Stimulated activated CD8-positive, alpha-beta memory T cell treated with anti-CD3 and anti-CD28 coated beads, Interleukin-7, amount 100 ng/mL, for 48 hours (primary cell): ENCODE results near the gene CCL27.
A peak's percentile ranks its signal among the peaks of the same experiment; 100 is the strongest.

Experiments
- DNase-seq, 2 donors: peaks; one replicate each; pipeline ENCODE4 v3.0.0-alpha.2; 2020; ENCODE audit warnings: low read depth in 1 of 2; ENCODE audit errors: extremely low read depth in 1 of 2

The CCL27 gene

DNA sequence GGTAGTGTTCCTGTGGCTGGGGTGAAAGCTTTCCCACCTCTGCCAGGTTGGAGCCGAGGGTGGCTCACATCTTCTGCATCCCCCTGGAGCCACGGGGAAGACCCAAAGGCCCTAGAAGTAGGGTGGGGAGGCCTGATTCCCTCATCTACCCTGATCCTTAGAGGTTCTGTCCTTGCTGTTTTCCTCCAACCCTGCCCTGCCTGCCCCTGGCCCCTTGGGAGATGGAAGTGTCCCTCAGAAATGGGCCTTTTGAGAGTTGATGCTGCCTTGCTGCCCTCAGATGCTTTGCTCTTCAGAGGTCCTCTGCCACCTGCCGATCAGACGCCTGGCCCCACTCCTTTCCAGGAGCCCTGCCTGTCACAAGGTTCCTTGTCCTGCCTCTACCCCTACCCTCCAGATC lies 22.4 kb upstream of the CCL27 start:
- DNase-seq = no peak

DNA sequence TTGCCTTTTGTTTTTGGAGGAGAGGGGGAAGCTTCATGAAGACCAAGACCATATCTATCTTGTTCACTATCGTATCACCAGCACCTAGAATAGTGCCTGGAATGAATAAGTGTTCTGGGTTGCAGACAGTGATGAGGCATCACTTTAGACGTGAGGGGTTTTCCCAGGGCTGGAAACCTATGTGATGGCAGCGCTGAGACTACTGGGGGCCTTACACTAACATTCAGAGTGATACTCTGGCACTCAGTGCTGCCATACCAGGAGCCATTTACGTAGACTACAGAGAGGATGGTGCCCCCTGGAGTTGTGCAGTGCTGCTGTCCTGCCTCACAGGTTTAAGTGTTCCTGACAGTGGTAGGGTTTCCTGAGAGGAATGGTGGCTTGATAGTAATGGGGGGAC lies 21.7 kb upstream of the CCL27 start:
- DNase-seq = peak in 1 of 2 donors; percentile 29

DNA sequence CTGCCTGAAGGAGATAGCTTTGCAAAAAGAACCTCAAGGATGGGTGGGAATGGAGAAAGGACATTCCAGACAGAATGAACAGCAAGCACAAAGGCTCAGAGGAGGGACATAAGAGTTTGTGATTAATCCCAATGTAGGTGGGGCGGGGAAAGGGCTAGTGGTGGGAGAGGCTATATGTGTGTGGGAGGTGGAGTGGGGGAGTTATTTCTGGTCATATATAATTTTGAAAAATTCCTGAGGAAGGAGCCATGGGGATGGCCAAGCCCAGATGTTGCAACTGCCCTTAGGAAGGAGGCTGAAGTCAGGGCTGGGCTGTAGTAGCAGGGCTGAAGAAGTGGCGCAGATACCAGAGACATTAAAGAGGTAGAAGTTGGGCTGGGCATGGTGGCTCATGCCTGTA lies 13.4 kb upstream of the CCL27 start:
- no peak for DNase-seq

DNA sequence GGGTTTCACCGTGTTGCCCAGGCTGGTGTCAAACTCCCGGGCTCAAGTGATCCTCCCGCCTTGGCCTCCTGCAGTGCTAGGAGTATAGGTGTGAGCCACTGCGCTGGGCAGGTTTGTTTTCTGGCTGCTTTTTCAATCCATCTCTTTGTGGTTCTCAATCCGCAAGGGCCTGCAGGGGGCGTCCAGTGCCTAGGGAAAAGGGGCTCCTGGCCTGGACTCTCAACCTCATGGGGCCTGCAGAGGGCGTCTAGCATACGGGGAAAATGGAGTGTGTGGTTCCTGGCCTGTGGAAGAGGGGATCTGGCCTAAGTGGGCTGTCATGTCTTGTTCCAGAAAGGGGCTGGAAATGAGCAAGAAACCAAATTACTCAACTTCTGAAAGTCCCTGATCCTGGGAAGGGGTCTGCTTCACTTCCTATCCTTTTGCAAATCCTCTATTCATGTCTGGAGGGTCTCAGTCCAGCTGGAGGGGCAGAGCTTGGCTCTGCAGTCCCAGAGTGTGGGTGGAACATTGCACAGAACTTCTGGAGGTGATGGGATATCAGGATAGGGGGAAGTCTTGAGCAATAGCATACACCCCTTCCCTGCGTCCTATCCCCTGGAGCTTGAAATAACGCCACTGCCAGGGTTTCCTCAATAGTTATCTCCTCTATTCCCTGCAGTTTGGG lies 12.7 kb upstream of the CCL27 start:
- DNase-seq = peak in 1 of 2 donors; percentile 56

DNA sequence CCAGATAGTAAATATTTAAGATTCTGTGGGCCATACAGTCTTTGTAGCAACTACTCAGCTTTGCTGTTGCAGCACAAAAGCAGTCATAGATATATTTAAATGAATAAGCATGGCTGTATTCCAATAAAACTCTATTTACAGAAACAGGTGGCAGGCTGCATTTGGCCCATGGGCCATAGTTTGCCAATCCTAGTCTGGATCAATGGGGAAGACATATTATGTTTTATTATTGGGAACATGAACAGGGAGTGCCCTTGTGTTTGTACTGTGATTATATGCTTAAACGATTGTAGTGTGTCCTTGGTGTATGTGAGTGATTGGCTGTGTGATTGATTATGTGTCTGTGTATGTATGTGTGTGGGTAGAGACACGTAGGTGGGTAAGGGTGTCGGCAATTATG lies 12.0 kb upstream of the CCL27 start:
- DNase-seq = no peak

DNA sequence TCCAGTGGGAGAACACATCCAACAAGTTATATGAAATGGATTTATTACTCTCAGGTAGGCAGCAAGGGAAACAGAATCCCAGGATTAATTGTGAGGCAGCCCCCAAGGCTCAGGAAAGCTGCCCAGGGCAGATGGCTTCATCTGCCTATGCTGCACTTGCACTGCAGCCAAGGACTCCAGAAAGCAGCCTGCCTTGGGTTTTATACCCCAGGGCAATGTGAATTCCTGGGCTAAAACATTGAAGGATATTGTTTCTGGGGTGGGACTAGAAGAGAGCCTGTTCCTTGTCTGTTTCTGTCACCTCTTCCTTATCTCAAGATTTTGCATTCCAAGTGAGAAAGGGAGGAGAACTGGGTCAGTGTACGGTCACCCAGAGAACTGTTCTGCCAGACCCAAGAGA lies 8.8 kb upstream of the CCL27 start:
- DNase-seq = no peak

DNA sequence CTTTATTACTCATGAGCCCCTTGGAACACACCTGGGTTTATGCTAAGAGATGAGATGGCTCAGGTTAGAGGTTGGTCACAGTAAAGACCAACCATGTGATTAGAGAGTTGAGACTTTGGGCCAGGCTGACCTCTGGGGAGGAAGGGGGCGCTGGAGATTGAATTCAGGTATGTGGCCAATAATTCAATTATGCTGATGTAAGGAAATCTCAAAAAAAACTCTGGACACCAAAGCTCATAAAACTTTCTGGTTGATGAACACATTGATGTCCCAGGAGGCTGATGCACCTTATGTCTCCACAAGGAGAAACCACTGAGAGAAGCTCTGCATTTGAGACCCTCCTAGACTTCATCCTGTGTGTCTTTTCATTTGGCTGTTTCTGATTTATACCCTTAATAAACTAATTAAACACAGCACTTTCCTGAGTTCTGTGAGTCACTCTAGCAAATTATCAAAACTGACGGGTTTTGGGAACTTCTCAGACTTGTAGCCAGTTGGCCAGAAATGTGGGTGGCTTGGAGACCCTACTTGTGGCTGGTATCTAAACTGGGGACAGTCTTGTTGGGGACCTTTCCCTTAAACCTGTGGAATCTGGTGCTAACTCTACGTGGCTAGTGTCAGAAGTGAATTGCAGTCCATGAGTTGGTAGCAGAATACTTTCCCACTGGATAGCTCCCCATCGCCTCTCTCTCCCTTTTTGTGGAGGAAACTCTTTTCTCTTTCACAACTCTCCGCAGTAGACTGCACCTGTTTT lies 7.5 kb upstream of the CCL27 start:
- no peak for DNase-seq

DNA sequence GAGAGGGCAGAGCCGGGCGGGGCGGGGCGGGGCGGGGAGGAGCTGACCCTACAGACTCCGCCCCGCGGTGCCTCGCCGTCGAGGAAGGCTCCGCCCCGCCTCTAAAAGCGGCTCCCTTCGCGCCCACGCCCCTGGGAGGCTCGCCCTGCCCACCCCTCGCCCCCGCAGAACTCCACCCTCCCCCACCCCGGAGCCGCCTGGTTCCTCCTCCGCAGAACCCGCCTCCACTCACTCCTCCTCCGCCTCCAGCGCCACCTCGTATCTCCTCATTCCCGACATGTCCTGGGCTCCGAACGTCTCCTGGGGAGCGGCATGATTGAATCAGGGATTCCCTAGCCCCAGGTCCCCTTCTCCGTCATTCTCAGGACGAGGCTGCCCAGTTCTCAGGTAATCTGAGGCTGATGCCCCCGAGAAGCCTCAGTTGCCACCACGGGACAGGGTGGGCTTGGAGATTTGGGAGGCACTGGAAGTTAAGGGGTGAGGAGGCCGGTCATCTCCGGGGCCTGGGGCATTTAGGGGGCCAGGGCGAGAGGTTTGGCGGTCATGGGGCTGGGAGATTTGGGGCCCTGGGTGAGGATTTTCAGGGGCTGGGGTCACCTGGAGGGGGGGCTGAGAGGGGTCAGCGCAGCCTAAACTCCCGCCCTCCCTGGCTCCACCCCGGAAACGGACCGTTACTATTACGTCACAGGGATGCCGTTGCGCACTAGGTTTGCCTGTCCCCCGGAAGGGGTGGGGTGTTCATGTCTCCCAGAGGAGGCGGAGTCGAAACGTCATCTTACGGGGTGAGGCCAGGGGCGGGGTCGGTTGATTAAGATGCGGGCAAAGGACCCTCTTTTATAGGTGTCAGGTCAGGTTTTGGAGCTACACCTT lies 3.2 kb upstream of the CCL27 start:
- DNase-seq = peak; percentile 57 to 84

DNA sequence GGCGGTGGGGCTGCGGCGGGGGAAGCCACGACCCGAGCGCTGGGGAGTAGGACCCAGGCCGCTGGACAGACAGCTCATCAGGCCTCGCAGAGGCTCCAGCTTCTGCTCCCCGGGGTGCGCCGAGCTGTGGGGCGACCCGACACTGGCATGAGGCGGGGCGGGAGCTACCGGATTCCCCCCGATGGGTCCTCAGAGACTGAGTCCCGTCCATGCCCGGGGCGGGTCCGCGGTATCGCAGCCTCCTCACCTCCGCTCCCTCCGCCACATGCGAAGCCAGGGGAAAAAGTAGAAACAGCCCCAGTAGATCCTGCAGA lies 2.6 kb upstream of the CCL27 start:
- no peak for DNase-seq

DNA sequence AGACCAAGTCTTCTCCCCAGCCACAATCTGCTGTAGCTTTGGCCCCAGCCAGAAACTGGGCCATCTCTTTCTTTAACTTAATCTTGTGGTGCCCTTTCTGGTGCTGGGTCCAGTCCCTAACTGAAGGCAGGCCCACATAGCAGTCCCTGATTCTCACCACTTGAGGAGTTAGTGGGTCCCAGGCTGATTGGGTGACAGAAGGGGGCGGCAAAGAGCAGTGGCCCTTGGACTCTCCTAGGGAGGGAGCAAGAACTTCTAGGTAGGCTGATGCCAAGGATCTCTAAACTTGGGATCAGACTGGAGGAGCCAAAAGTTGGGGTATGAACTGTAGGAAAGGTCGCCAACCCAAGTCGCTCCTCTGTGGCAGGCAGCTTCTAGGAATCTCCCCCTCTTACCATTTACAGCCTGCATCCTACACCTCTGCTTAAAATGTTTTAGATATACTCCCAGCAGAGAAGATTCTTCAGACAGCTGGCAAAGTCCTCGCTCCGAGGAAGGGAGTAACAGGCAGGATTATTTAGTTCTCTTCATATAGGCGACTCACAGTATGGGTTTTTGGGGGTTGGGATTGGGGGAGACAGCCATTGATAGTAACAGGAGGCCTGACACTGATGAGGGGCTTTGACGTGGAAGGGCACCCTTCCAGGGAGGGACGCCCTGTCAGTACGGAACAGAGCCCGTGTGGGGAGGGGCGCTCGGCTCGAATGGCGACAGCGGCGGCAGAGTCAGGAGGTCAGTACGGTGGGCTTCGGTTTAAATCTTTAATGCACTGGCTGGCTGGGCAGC lies 2.0 kb upstream of the CCL27 start:
- DNase-seq = peak in 1 of 2 donors; percentile 63

DNA sequence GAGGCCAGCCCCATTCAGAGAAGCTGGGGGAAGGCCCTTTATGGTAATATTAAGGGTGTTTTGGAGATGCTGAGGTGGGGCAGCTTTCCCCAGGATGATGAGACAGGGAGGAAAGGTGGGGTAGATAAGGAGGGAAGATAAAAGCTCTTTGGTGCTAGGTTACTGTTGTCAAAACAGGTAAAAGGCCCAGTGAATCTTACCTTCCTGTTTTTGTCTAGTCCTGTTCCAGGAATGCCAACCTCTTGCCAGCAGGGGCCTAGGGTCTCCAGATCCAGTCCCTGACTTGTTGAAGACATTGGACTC lies 797 bp upstream of the CCL27 start:
- no peak for DNase-seq

DNA sequence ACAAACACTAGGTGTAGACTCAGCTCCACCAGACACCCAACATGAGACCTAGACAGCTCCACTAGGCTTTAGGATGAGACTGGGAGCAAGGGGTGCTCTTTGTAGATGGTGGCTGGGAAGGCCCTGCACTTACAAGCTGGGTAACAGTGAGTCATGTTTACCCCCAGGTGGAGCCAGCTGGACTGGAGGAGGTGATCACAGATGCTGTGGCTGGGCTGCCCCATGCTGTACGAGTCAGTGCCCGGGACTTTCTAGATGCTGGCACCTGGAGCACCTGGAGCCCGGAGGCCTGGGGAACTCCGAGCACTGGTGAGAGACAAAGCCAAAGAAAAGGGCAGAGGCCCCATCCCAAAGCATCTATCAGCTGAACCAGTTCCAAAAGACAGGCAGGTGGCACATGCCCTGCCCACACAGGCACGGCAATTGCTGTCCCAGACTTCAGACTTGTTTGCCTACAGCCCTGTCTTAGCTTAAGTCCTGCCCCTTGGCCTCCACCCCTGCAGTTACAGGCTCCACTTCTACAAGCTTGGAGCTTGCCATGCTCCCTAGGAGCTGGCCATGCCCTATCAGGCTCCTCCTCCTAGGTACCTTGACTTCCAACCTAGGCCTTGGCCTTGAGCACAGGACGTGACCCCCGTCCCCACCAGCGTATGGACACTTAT lies 2.7 kb downstream of the CCL27 start:
- no peak for DNase-seq

DNA sequence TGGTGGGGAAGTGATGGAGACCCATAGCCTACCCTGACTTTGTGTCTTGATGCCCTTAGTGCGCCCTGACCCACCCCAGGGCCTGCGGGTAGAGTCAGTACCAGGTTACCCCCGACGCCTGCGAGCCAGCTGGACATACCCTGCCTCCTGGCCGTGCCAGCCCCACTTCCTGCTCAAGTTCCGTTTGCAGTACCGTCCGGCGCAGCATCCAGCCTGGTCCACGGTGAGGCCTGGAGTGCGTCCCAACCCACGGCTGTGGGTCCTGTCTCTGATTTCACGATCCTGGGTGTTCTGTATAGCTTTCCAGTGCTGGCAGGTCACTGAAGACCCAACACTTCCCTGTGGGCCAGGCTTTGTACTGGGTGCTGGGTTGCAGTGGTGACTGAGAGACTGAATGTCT lies 4.0 kb downstream of the CCL27 start:
- no peak for DNase-seq

DNA sequence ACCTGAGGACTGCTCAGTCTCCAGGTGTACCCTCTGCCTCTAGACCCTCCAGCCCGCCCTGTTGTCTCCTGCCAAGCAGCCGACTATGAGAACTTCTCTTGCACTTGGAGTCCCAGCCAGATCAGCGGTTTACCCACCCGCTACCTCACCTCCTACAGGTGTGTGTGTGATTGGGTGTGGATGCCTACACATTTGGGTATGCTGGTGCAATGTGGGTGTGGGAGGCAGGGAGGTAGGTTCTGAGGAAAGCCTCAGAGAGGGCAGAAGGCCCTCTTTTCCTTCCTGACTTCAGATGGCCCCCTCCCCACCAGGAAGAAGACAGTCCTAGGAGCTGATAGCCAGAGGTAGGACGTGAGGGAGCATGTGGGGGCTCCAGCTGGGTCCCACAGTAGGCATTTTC lies 5.5 kb downstream of the CCL27 start:
- no peak for DNase-seq

DNA sequence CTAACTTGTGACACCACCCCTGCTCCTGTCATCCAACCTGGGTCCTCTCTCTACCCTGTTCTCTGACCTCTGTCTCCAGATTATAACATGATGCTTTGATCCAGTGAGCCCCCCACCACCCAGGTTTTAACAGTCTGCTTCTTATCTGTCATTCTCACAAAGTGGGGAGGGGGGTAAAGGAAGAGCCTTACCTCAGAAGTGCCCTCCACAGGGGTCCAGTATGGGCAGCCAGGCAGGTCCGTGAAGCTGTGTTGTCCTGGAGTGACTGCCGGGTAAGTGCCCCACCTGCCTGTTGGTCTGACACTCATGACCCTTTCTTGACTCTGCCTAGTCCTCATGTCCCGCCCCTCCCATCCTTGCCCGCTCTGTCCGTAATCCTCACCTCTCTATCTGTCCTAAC lies 7.1 kb downstream of the CCL27 start:
- DNase-seq = no peak

DNA sequence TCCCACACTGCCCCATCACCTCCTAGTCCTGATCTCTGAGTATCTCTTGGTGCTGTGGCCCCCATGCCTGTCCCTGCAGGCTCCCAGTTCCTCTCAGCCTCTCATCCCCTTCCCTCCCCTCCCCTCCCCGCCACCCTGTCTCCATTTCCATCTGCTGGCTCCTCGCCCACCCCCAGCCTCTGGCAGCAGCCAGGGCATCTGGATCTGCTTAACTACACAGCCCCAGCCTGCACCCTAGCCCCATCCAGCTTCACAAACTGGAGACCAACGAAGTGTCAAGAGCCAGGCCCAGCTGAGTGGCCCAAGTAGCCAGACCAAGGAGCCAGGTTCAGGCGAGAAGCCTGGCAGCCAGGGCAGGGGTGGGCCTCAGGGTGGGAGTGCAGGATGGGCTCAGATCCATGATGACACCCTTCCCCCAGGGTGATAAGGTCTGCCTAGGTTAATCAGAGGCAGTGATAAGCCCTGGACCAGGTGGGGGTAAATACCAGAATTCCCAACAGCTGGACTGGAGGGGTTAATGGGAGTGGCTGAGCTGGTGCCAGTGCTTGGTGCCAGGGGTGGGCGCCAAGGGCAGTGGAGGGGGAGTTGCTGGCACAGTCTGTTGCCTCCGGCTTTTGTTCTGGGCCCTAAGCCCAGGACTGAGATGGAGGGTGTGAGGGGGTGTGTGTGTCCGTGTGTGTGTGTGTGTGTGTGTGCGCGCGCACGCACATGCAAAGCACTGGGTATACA lies 8.0 kb downstream of the CCL27 start:
- DNase-seq = no peak

DNA sequence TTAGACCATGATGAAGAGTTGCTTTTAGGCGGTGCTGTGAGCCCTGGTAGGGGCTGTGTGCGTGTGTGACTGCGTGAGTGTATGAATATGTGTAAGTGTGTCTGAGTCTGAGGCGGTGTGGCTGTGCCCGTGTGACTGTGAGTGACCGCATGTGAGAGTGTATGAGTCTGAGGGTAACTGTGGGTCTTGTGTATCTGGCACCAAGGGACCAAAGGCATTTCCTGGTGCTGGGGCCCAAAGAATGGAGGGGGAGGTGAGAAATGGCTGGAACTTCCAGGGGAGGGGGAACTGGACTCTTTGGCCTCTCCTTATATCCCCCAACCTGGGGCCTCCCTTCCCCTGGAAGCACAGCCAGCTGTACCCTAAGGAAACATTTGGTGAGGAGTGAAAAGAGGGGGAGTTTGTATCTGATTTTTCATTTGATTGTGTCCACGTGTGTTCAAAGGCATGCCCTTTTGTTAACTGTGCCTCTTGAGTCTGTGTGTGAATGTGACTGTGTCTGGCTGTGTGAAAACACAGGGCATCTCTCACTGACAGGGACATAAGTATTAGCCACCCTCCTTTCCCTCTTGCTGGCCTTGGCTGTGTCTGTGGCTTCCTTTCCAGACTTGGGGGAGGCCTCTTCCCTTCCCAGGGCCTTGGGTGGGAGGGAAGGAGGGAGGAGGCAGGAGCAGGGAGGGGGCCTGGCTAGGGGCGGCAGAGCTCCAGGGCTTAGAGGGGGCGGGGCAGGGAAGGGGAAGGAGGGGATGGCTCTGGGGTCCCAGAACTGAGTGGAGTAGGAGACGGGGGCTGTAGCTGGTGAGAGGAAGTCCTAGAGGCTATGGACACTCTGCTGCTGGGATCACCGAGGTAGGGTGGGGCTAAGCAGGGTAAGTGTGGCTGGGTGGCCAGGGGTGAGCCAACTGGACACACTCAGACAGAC lies 9.0 kb downstream of the CCL27 start:
- DNase-seq = no peak

DNA sequence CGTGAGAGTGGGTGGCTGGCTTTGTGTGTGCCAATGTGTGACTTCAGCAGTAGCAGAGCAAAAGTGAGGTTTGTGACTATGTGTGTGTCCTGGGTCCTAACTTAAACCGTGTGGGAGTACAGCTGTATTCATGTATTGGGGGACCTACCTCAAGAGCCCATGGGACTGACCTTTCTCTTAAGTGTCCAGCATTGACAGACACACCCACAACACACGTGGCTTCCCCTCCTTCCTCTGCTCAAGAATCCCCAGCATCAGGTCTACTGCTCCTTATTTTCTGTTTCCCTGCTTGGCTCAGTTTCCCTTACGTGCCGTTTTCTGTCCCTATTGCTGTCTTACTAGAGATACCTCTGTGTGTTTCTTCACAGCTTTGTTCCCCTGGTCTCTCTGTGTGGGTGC lies 9.9 kb downstream of the CCL27 start:
- no peak for DNase-seq
